GM08714 (cell line): Measurements from ENCODE around the gene WIPF3.
"Not testable (repeated sequence)": the region's sequence is repeated elsewhere in the genome, so short reads cannot be mapped to it uniquely, and the experiment has no call there.

Experiments used
- H3K4me3 ChIP-seq: fragments of 200-500 bp; sonication (Bioruptor generic); 2 replicates; pipeline ENCODE4 v1.5.1; 2014; ENCODE audit warnings: mild to moderate bottlenecking, low read length, inconsistent platforms
- ZNF274 ChIP-seq: IDR thresholded peaks from 2 replicates; pipeline ENCODE4 v1.6.1; 2012; ENCODE audit warnings: mild to moderate bottlenecking, low read depth, low read length

WIPF3 gene

GRCh38 chr7:29940199-29940598 is 133.9 kb downstream of the WIPF3 start:
- TF ChIP-seq ZNF274 = no peak

GRCh38 chr7:29945259-29945809 is 139.0 kb downstream of the WIPF3 start:
- no peak for TF ChIP-seq ZNF274

More at GRCh38 chr7:29940199-29940598, 133.9 kb downstream of the WIPF3 start:
- no peak overlapping the region for H3K4me3 ChIP-seq

GRCh38 chr7:29946428-29947186 is 140.3 kb downstream of the WIPF3 start:
- TF ChIP-seq ZNF274 = no peak
- H3K4me3 ChIP-seq = no peak overlapping the region

More at GRCh38 chr7:29945259-29945809, 139.0 kb downstream of the WIPF3 start:
- no peak overlapping the region for H3K4me3 ChIP-seq

- no peak for TF ChIP-seq ZNF274
- no peak overlapping the region for H3K4me3 ChIP-seq
Measured at GRCh38 chr7:29948587-29948986, 142.3 kb downstream of the WIPF3 start.

GRCh38 chr7:29950480-29950879 is 144.2 kb downstream of the WIPF3 start:
- no peak for TF ChIP-seq ZNF274
- H3K4me3 ChIP-seq = no peak overlapping the region

GRCh38 chr7:29951206-29951605 is 144.9 kb downstream of the WIPF3 start:
- no peak for TF ChIP-seq ZNF274
- no peak overlapping the region for H3K4me3 ChIP-seq

- no peak for TF ChIP-seq ZNF274
- no peak overlapping the region for H3K4me3 ChIP-seq
Measured at GRCh38 chr7:29953726-29954347, 147.5 kb downstream of the WIPF3 start.

GRCh38 chr7:29955075-29955792 is 148.9 kb downstream of the WIPF3 start:
- H3K4me3 ChIP-seq = no peak overlapping the region
- TF ChIP-seq ZNF274 = no peak

GRCh38 chr7:29955799-29956486 is 149.6 kb downstream of the WIPF3 start:
- H3K4me3 ChIP-seq = no peak overlapping the region
- TF ChIP-seq ZNF274 = no peak

GRCh38 chr7:29956487-29956836 is 150.2 kb downstream of the WIPF3 start:
- no peak for TF ChIP-seq ZNF274
- no peak overlapping the region for H3K4me3 ChIP-seq

- no peak overlapping the region for H3K4me3 ChIP-seq
- no peak for TF ChIP-seq ZNF274
Measured at GRCh38 chr7:29957521-29958310, 151.4 kb downstream of the WIPF3 start.

- H3K4me3 ChIP-seq = no peak overlapping the region
- TF ChIP-seq ZNF274 = no peak
Measured at GRCh38 chr7:29958667-29959358, 152.5 kb downstream of the WIPF3 start.

GRCh38 chr7:29961611-29962010 is 155.3 kb downstream of the WIPF3 start:
- not testable (repeated sequence) for H3K4me3 ChIP-seq
